ENCODE data around the gene PACS1. TPM values are rescaled to one million over a fixed set of nuclear protein-coding genes. Genes with fewer than 3 reads are reported as not detected.

Gene PACS1
- polyA plus RNA-seq, 1 of the 3 experiments (the other 2 are of a cell fraction): 37.3 TPM

DNA sequence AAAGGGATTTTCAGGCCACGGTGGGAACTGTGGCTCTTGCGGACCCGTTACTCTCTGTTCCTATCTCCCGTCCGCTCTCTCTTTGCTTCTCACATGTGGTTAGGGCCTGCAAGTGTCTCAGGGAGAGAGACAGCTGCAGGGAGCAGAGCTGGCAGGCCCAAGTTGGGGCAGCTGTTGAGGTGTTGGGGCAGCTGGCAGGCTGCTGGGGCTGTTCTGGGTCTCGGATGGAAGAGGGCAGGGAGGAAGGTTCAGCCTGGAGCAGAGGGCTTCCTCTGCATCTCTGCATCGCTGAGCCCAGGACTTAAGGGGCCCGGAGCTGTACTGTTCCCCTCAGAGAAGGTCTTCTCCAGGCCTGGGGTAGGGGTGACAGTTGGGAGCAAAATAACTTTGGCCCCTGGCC, 205.3 kb downstream of the PACS1 start:
- H3K4me2 ChIP-seq: no peak overlapping the region
- CTCF ChIA-PET: no interaction called here
- H3K79me2 ChIP-seq (ENCODE audit: insufficient read depth): peaks cover 17% of the 10 kb centered on the region
- H3K36me3 ChIP-seq (replicated peaks in 1 of 2; ENCODE audit: control insufficient read depth in 1 of 2, insufficient read depth in 2 of 2, low read length in 1 of 2): peaks cover 21 to 45% of the 10 kb centered on the region in 2 experiments
- DNase-seq: no peak
- H3K27ac ChIP-seq (ENCODE audit: low read depth in 2 of 2, low read length in 1 of 2): no peak overlapping the region
- TF ChIP-seq NFIC (IDR thresholded peaks at IDR 0.05; ENCODE audit: borderline replicate concordance) (no peak), RFX5 (IDR thresholded peaks at IDR 0.05; ENCODE audit: low read length) (no peak), TEAD4 (IDR thresholded peaks at IDR 0.05; ENCODE audit: borderline replicate concordance, insufficient read depth) (no peak), FOSL2 (IDR thresholded peaks at IDR 0.05; ENCODE audit: borderline replicate concordance, low read depth) (no peak), CHD2 (IDR thresholded peaks at IDR 0.05; ENCODE audit: low read length, partially characterized antibody) (no peak), MEF2A (IDR thresholded peaks at IDR 0.05; ENCODE audit: borderline replicate concordance, low read depth) (no peak), FOXJ3 (CRISPR knock-in tag; IDR thresholded peaks at IDR 0.05) (no peak), ELF1 (IDR thresholded peaks at IDR 0.05) (no peak), YY1 (IDR thresholded peaks at IDR 0.05; ENCODE audit: low read depth) (no peak), EZH2phosphoT487 (IDR thresholded peaks at IDR 0.05; ENCODE audit: borderline replicate concordance, low read depth) (no peak), RAD21 (IDR thresholded peaks at IDR 0.05; ENCODE audit: low read length) (no peak)
- TF ChIP-seq, protein P1, sequence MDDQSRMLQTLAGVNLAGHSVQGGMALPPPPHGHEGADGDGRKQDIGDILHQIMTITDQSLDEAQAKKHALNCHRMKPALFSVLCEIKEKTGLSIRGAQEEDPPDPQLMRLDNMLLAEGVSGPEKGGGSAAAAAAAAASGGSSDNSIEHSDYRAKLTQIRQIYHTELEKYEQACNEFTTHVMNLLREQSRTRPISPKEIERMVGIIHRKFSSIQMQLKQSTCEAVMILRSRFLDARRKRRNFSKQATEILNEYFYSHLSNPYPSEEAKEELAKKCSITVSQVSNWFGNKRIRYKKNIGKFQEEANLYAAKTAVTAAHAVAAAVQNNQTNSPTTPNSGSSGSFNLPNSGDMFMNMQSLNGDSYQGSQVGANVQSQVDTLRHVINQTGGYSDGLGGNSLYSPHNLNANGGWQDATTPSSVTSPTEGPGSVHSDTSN (IDR thresholded peaks at IDR 0.05): no peak
- TF ChIP-seq, protein P2, sequence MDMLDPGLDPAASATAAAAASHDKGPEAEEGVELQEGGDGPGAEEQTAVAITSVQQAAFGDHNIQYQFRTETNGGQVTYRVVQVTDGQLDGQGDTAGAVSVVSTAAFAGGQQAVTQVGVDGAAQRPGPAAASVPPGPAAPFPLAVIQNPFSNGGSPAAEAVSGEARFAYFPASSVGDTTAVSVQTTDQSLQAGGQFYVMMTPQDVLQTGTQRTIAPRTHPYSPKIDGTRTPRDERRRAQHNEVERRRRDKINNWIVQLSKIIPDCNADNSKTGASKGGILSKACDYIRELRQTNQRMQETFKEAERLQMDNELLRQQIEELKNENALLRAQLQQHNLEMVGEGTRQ (IDR thresholded peaks at IDR 0.05; ENCODE audit: borderline replicate concordance, low read depth, low read length): no peak
- TF ChIP-seq, protein P3, sequence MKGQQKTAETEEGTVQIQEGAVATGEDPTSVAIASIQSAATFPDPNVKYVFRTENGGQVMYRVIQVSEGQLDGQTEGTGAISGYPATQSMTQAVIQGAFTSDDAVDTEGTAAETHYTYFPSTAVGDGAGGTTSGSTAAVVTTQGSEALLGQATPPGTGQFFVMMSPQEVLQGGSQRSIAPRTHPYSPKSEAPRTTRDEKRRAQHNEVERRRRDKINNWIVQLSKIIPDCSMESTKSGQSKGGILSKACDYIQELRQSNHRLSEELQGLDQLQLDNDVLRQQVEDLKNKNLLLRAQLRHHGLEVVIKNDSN (IDR thresholded peaks at IDR 0.05; ENCODE audit: borderline replicate concordance, low read depth): no peak
- TF ChIP-seq, protein P4, sequence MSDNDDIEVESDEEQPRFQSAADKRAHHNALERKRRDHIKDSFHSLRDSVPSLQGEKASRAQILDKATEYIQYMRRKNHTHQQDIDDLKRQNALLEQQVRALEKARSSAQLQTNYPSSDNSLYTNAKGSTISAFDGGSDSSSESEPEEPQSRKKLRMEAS (IDR thresholded peaks at IDR 0.05; ENCODE audit: low read depth): no peak
- TF ChIP-seq, protein P5, sequence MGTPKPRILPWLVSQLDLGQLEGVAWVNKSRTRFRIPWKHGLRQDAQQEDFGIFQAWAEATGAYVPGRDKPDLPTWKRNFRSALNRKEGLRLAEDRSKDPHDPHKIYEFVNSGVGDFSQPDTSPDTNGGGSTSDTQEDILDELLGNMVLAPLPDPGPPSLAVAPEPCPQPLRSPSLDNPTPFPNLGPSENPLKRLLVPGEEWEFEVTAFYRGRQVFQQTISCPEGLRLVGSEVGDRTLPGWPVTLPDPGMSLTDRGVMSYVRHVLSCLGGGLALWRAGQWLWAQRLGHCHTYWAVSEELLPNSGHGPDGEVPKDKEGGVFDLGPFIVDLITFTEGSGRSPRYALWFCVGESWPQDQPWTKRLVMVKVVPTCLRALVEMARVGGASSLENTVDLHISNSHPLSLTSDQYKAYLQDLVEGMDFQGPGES (IDR thresholded peaks at IDR 0.05; ENCODE audit: low read depth, low read length): no peak
- TF ChIP-seq, protein P6, sequence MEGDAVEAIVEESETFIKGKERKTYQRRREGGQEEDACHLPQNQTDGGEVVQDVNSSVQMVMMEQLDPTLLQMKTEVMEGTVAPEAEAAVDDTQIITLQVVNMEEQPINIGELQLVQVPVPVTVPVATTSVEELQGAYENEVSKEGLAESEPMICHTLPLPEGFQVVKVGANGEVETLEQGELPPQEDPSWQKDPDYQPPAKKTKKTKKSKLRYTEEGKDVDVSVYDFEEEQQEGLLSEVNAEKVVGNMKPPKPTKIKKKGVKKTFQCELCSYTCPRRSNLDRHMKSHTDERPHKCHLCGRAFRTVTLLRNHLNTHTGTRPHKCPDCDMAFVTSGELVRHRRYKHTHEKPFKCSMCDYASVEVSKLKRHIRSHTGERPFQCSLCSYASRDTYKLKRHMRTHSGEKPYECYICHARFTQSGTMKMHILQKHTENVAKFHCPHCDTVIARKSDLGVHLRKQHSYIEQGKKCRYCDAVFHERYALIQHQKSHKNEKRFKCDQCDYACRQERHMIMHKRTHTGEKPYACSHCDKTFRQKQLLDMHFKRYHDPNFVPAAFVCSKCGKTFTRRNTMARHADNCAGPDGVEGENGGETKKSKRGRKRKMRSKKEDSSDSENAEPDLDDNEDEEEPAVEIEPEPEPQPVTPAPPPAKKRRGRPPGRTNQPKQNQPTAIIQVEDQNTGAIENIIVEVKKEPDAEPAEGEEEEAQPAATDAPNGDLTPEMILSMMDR (IDR thresholded peaks at IDR 0.05): no peak
- no peak overlapping the region for H3K4me3 ChIP-seq (ENCODE audit: low read depth in 2 of 2, low read length in 1 of 2)
- no peak overlapping the region for H2AFZ ChIP-seq (ENCODE audit: low read depth)
- H4K20me1 ChIP-seq (ENCODE audit: insufficient read depth): no peaks in the 10 kb centered on the region; the same call in none of the 2 replicates
- H3F3A ChIP-seq (replicated peaks; ENCODE audit: insufficient read depth): peaks cover 18% of the 10 kb centered on the region
- WGBS (ENCODE audit: low lambda C conversion rate): 96% methylated on average over 5 of the region's 8 CpGs
- no peaks in the 10 kb centered on the region for H3K9me2 ChIP-seq
- H3K27me3 ChIP-seq (ENCODE audit: insufficient read depth): no peaks in the 10 kb centered on the region
- no peak overlapping the region for H3K9ac ChIP-seq
- H3K9me3 ChIP-seq: no peaks in the 10 kb centered on the region
- H3K4me1 ChIP-seq (ENCODE audit: control insufficient read depth in 1 of 2, insufficient read depth in 2 of 2, low read depth in 1 of 2, low read length in 1 of 2): peaks cover 2 to 20% of the 10 kb centered on the region in 2 experiments; a peak in 2 of 4 replicates
- POLR2A ChIA-PET: interaction anchor here (0.9 kb wide), 1 partner anchor 14 kb away, joined by 3 read pairs; the partner anchor contains the start of gene YIF1A

Data from SK-N-SH (cell line).